HG03571 (cell line): ENCODE data around the gene ZCWPW1.
"Not testable (repeated sequence)": the region's sequence is repeated elsewhere in the genome, so short reads cannot be mapped to it uniquely, and the experiment has no call there.

Experiments used
- ATAC-seq: cut with Tn5 transposase; IDR thresholded peaks from one replicate; pipeline ENCODE4 v1.9.1; 2021; ENCODE audit not compliant: unreplicated experiment

Gene ZCWPW1

GRCh38 chr7:100456562-100456961 is 28.1 kb upstream of the ZCWPW1 start:
- no peak for ATAC-seq

- ATAC-seq, result no peak
These were observed 26.7 kb upstream of the ZCWPW1 start for GRCh38 chr7:100455206-100455605.

GRCh38 chr7:100453854-100454253 is 25.4 kb upstream of the ZCWPW1 start:
- ATAC-seq, result not testable (repeated sequence)

- no peak for ATAC-seq
These were observed 24.0 kb upstream of the ZCWPW1 start for GRCh38 chr7:100452513-100452912.

- ATAC-seq, result no peak
These were observed 20.8 kb upstream of the ZCWPW1 start for GRCh38 chr7:100449190-100449795.

GRCh38 chr7:100447363-100447762 is 18.9 kb upstream of the ZCWPW1 start:
- ATAC-seq, result not testable (repeated sequence)

- ATAC-seq, result no peak
These were observed 17.5 kb upstream of the ZCWPW1 start for GRCh38 chr7:100446040-100446439.

GRCh38 chr7:100444311-100445278 is 16.1 kb upstream of the ZCWPW1 start:
- no peak for ATAC-seq

GRCh38 chr7:100443096-100443840 is 14.8 kb upstream of the ZCWPW1 start:
- no peak for ATAC-seq

- no peak for ATAC-seq
These were observed 13.4 kb upstream of the ZCWPW1 start for GRCh38 chr7:100441641-100442535.

- not testable (repeated sequence) for ATAC-seq
These were observed 10.7 kb upstream of the ZCWPW1 start for GRCh38 chr7:100439244-100439643.

- ATAC-seq, result not testable (repeated sequence)
These were observed 10.2 kb upstream of the ZCWPW1 start for GRCh38 chr7:100438731-100439130.

- ATAC-seq, result no peak
These were observed 9.7 kb upstream of the ZCWPW1 start for GRCh38 chr7:100438172-100438571.

- no peak for ATAC-seq
These were observed 8.9 kb upstream of the ZCWPW1 start for GRCh38 chr7:100437150-100438100.

GRCh38 chr7:100435401-100436304 is 7.2 kb upstream of the ZCWPW1 start:
- peak; percentile 23 for ATAC-seq

- ATAC-seq, result no peak
These were observed 6.0 kb upstream of the ZCWPW1 start for GRCh38 chr7:100434297-100435144.

GRCh38 chr7:100433592-100434296 is 5.2 kb upstream of the ZCWPW1 start:
- ATAC-seq, result no peak
